GM23338 (cell line): Measurements from ENCODE around the gene PDXK.

Experiments used
- CREB1 ChIP-seq: fragments of 250-450 bp; sonication (Bioruptor Pico); IDR thresholded peaks from 2 replicates; pipeline ENCODE4 v1.5.0; 2020; ENCODE audit warnings: low read depth, mild to moderate bottlenecking, moderate library complexity
- CTCF ChIP-seq, 2 experiments: fragments of 200-600 bp in 1 of 2; sonication (generic) in 1 of 2; conservative IDR thresholded peaks; 2 replicates each; pipeline versions ENCODE4 v1.5.1 to v1.6.1; 2016 to 2017; ENCODE audit warnings: antibody characterized with exemption in 2 of 2, low read depth in 2 of 2, mild to moderate bottlenecking in 2 of 2, moderate library complexity in 1 of 2
- ETS1 ChIP-seq: IDR thresholded peaks from 2 replicates; pipeline ENCODE4 v1.6.1; 2016; ENCODE audit warnings: antibody characterized with exemption
- EZH2 ChIP-seq: fragments of 200-600 bp; sonication (generic); IDR thresholded peaks from one replicate; pipeline ENCODE4 v1.8.0; 2017; ENCODE audit warnings: antibody characterized with exemption, mild to moderate bottlenecking, low read depth; ENCODE audit not compliant: unreplicated experiment
- NANOG ChIP-seq: IDR thresholded peaks from 2 replicates; pipeline ENCODE4 v1.6.1; 2016; ENCODE audit warnings: antibody characterized with exemption, borderline replicate concordance
- POLR2AphosphoS5 ChIP-seq: IDR thresholded peaks from 2 replicates; pipeline ENCODE4 v1.6.1; 2016; ENCODE audit warnings: antibody characterized with exemption, low read depth
- REST ChIP-seq: IDR thresholded peaks from one replicate; pipeline ENCODE4 v1.6.1; 2018; ENCODE audit warnings: antibody characterized with exemption; ENCODE audit not compliant: unreplicated experiment
- ZNF331 ChIP-seq: fragments of 250-450 bp; sonication (Bioruptor Pico); IDR thresholded peaks from 2 replicates; pipeline ENCODE4 v1.5.0; 2020; ENCODE audit warnings: low read depth, mild to moderate bottlenecking, moderate library complexity
- ZNF462 ChIP-seq: fragments of 250-450 bp; sonication (Bioruptor Pico); IDR thresholded peaks from 2 replicates; pipeline ENCODE4 v1.5.0; 2020; ENCODE audit warnings: mild to moderate bottlenecking, moderate library complexity

- TF ChIP-seq EZH2, result no peak
- no peak for TF ChIP-seq CTCF (conservative IDR thresholded peaks at IDR 0.05; ENCODE audit: low read depth in 2 of 2)
- TF ChIP-seq REST, result no peak
- no peak for TF ChIP-seq ZNF331 (CRISPR knock-in tag)
- TF ChIP-seq POLR2AphosphoS5, result no peak
- TF ChIP-seq ZNF462 (CRISPR knock-in tag), result no peak
- TF ChIP-seq ETS1, result no peak
- no peak for TF ChIP-seq NANOG
- no peak for TF ChIP-seq CREB1
Observed at GRCh38 chr21:43720539-43721166, 1.7 kb downstream of the PDXK start.
